ENCODE results near the gene TUBAL3. TPM values are rescaled to one million over a fixed set of nuclear protein-coding genes. Genes with fewer than 3 reads are reported as not detected.
A peak's percentile ranks its signal among the peaks of the same experiment; 100 is the strongest.

TUBAL3 gene
- total and polyA plus RNA-seq, 2 donors (not counting 1 experiment from before 2014, with no cell fraction given): not detected

DNA sequence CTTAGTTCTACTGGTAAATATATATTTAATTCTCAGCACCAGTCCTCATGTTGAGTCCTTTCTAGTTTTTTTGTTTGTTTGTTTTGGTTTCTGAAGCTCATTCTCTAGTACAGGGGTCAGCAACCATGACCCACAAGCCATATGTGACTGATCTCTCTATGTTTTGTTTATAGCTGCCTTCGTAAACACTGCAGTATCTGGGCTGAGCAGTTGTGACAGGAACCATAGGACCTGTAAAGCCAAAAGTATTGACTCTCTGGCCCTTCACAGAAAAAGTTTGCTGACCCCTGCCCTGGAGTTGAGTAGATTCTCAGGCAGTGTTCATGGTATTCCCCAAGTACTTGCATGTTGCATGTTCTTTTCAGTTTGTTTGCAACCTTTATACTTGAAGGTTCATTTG is 28.6 kb upstream of the TUBAL3 start:
- Histone ChIP-seq H3K4me1 (ENCODE audit: control insufficient read depth, extremely low read depth, insufficient read depth, low read length) (no peaks in the 10 kb centered on the region), H3K4me2 (ENCODE audit: extremely low read depth, insufficient read depth, low read length) (no peak overlapping the region), H3K27me3 (ENCODE audit: control insufficient read depth, insufficient read depth, low read length) (no peaks in the 10 kb centered on the region), H3K36me3 (ENCODE audit: control insufficient read depth, insufficient read depth, low read length) (no peaks in the 10 kb centered on the region), H3K79me2 (ENCODE audit: control insufficient read depth, insufficient read depth, low read length) (no peaks in the 10 kb centered on the region), H4K20me1 (ENCODE audit: control insufficient read depth, extremely low read depth, insufficient read depth, low read length) (no peaks in the 10 kb centered on the region), H3K4me3 (replicated peaks in 1 of 4; ENCODE audit: control extremely low read depth in 1 of 4, insufficient read depth in 1 of 4, low read depth in 3 of 4, low read length in 4 of 4) (no peak overlapping the region), H3K9me3 (ENCODE audit: control insufficient read depth, insufficient read depth, low read depth, low read length) (no peaks in the 10 kb centered on the region), H2AFZ (ENCODE audit: low read length) (peak overlapping the region; percentile 45), H3K9ac (ENCODE audit: insufficient read depth, low read length) (no peak overlapping the region), H3K27ac (ENCODE audit: insufficient read depth, low read length) (no peak overlapping the region)
- no peak for TF ChIP-seq EZH2 (IDR thresholded peaks at IDR 0.05; ENCODE audit: low read length, missing control alignments)
- TF ChIP-seq, protein P1, sequence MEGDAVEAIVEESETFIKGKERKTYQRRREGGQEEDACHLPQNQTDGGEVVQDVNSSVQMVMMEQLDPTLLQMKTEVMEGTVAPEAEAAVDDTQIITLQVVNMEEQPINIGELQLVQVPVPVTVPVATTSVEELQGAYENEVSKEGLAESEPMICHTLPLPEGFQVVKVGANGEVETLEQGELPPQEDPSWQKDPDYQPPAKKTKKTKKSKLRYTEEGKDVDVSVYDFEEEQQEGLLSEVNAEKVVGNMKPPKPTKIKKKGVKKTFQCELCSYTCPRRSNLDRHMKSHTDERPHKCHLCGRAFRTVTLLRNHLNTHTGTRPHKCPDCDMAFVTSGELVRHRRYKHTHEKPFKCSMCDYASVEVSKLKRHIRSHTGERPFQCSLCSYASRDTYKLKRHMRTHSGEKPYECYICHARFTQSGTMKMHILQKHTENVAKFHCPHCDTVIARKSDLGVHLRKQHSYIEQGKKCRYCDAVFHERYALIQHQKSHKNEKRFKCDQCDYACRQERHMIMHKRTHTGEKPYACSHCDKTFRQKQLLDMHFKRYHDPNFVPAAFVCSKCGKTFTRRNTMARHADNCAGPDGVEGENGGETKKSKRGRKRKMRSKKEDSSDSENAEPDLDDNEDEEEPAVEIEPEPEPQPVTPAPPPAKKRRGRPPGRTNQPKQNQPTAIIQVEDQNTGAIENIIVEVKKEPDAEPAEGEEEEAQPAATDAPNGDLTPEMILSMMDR (conservative IDR thresholded peaks at IDR 0.05 in 1 of 2, IDR thresholded peaks at IDR 0.05 in 1 of 2; ENCODE audit: low read depth in 1 of 2, low read length in 2 of 2): no peak
- DNase-seq (ENCODE audit: low read depth in 2 of 2): no peak

DNA sequence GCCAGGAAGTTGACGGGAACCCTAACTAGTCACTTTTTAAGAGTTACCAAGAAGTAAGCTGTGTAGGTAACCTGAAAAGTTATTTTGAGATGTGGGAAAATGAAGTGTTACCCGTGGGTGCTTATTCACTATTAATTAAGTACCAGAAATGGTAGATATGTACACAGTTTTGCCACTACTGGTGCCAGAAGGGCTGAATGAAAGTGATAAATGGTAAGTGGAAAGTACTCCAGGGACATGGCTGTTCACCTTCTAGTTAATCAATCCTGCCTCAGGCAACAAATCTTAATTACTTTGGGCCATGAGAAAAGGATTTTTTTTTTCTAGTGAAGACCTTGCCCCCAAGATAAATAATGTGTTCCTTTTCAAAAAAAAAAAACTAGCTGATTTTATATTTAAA is 23.5 kb upstream of the TUBAL3 start:
- Histone ChIP-seq H3K27ac (ENCODE audit: insufficient read depth, low read length) (no peak overlapping the region), H2AFZ (ENCODE audit: low read length) (peak overlapping the region; percentile 49), H3K36me3 (ENCODE audit: control insufficient read depth, insufficient read depth, low read length) (no peaks in the 10 kb centered on the region), H3K9ac (ENCODE audit: insufficient read depth, low read length) (no peak overlapping the region), H4K20me1 (ENCODE audit: control insufficient read depth, extremely low read depth, insufficient read depth, low read length) (no peaks in the 10 kb centered on the region), H3K9me3 (ENCODE audit: control insufficient read depth, insufficient read depth, low read depth, low read length) (no peaks in the 10 kb centered on the region), H3K27me3 (ENCODE audit: control insufficient read depth, insufficient read depth, low read length) (no peaks in the 10 kb centered on the region), H3K4me1 (ENCODE audit: control insufficient read depth, extremely low read depth, insufficient read depth, low read length) (no peaks in the 10 kb centered on the region), H3K4me2 (ENCODE audit: extremely low read depth, insufficient read depth, low read length) (no peak overlapping the region), H3K79me2 (ENCODE audit: control insufficient read depth, insufficient read depth, low read length) (peaks cover 9% of the 10 kb centered on the region), H3K4me3 (replicated peaks in 1 of 4; ENCODE audit: control extremely low read depth in 1 of 4, insufficient read depth in 1 of 4, low read depth in 3 of 4, low read length in 4 of 4) (no peak overlapping the region)
- DNase-seq (ENCODE audit: low read depth in 2 of 2): no peak
- TF ChIP-seq, protein P1 (conservative IDR thresholded peaks at IDR 0.05 in 1 of 2, IDR thresholded peaks at IDR 0.05 in 1 of 2; ENCODE audit: low read depth in 1 of 2, low read length in 2 of 2): no peak
- no peak for TF ChIP-seq EZH2 (IDR thresholded peaks at IDR 0.05; ENCODE audit: low read length, missing control alignments)

DNA sequence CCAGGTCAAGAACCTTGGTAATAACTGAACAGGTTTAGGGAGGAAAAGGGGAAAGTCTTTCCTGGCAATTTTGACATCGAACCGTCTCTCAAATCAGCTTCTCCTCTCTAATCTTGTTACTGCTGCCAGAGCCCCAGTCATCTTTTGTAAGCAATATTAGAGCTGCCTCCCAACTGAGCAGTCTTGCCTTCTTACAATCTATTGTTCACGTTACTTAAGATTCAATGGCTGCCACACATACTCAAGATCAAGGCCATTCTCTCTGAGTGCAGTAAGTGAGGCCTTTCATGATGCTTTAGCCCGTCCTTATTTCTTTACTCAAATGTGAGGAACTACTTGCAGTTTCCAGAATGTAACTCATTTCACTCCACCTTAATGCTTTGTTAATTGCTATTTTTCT is 20.1 kb upstream of the TUBAL3 start:
- H3K27ac ChIP-seq (ENCODE audit: insufficient read depth, low read length): no peak overlapping the region

More for the DNA sequence above, 20.1 kb upstream of the TUBAL3 start:
- H4K20me1 ChIP-seq (ENCODE audit: control insufficient read depth, extremely low read depth, insufficient read depth, low read length): no peaks in the 10 kb centered on the region
- no peak overlapping the region for H3K4me3 ChIP-seq (replicated peaks in 1 of 4; ENCODE audit: control extremely low read depth in 1 of 4, insufficient read depth in 1 of 4, low read depth in 3 of 4, low read length in 4 of 4)
- H2AFZ ChIP-seq (ENCODE audit: low read length): peak overlapping the region; percentile 2
- H3K36me3 ChIP-seq (ENCODE audit: control insufficient read depth, insufficient read depth, low read length): no peaks in the 10 kb centered on the region
- H3K79me2 ChIP-seq (ENCODE audit: control insufficient read depth, insufficient read depth, low read length): peaks cover 32% of the 10 kb centered on the region
- no peak for DNase-seq (ENCODE audit: low read depth in 2 of 2)
- H3K9ac ChIP-seq (ENCODE audit: insufficient read depth, low read length): no peak overlapping the region
- H3K4me2 ChIP-seq (ENCODE audit: extremely low read depth, insufficient read depth, low read length): no peak overlapping the region
- H3K4me1 ChIP-seq (ENCODE audit: control insufficient read depth, extremely low read depth, insufficient read depth, low read length): no peaks in the 10 kb centered on the region
- no peaks in the 10 kb centered on the region for H3K27me3 ChIP-seq (ENCODE audit: control insufficient read depth, insufficient read depth, low read length)
- no peaks in the 10 kb centered on the region for H3K9me3 ChIP-seq (ENCODE audit: control insufficient read depth, insufficient read depth, low read depth, low read length)
- TF ChIP-seq EZH2 (IDR thresholded peaks at IDR 0.05; ENCODE audit: low read length, missing control alignments): no peak
- TF ChIP-seq, protein P1 (conservative IDR thresholded peaks at IDR 0.05 in 1 of 2, IDR thresholded peaks at IDR 0.05 in 1 of 2; ENCODE audit: low read depth in 1 of 2, low read length in 2 of 2): no peak

Data from fibroblast of lung (primary cell).